Myometrial cell (primary cell): ENCODE results near the gene MAGEC1. TPM values are rescaled to one million over a fixed set of nuclear protein-coding genes. Genes with fewer than 3 reads are reported as not detected.

Experiments
- total RNA-seq: library from RNA; depleted of rRNA; stranded (reverse); fragments of >200 nt; gene quantifications from 2 replicates; pipeline ENCODE4 v1.2.3, GENCODE V29; 2015

Gene MAGEC1
- not detected in 2 replicates for total RNA-seq

GRCh38 chrX:141903400-141904155 is at the start of gene MAGEC1:
Gene MAGEC1, plus strand, starts transcription at chrX:141903894. Its CDS starts 1,179 bp downstream, at chrX:141905073.

Other genes starting within 250 kb of the MAGEC1 start
- not detected in 2 replicates for gene SPANXD, start 205.2 kb upstream of the MAGEC1 start, total RNA-seq
- not detected in 2 replicates for gene MAGEC3, start 65.6 kb upstream of the MAGEC1 start, total RNA-seq